NB4 (cell line): ENCODE results near the gene MAN2A2.

Source experiments
- DNase-seq: peaks from one replicate; pipeline ENCODE4 v3.0.0; 2010; ENCODE audit warnings: low read depth
- H3K4me3 ChIP-seq: one replicate; pipeline ENCODE4 v1.5.1; 2011; ENCODE audit warnings: mild to moderate bottlenecking, low read depth, low read length, moderate library complexity
- MYC ChIP-seq: IDR thresholded peaks from 2 replicates; pipeline ENCODE4 v1.6.1; 2011; ENCODE audit warnings: low read depth, low read length
- POLR2A ChIP-seq: IDR thresholded peaks from 2 replicates; pipeline ENCODE4 v1.6.1; 2011; ENCODE audit warnings: mild to moderate bottlenecking; ENCODE audit not compliant: insufficient read length; ENCODE audit errors: extremely low read depth
- TF ChIP-seq, protein P1 (sequence below): IDR thresholded peaks from one replicate; pipeline ENCODE4 v1.5.1; 2012; ENCODE audit warnings: low read depth, low read length
- TF ChIP-seq, protein P2 (sequence below): IDR thresholded peaks from 2 replicates; pipeline ENCODE4 v1.6.1; 2011; ENCODE audit warnings: low read depth, low read length

Gene MAN2A2

DNA sequence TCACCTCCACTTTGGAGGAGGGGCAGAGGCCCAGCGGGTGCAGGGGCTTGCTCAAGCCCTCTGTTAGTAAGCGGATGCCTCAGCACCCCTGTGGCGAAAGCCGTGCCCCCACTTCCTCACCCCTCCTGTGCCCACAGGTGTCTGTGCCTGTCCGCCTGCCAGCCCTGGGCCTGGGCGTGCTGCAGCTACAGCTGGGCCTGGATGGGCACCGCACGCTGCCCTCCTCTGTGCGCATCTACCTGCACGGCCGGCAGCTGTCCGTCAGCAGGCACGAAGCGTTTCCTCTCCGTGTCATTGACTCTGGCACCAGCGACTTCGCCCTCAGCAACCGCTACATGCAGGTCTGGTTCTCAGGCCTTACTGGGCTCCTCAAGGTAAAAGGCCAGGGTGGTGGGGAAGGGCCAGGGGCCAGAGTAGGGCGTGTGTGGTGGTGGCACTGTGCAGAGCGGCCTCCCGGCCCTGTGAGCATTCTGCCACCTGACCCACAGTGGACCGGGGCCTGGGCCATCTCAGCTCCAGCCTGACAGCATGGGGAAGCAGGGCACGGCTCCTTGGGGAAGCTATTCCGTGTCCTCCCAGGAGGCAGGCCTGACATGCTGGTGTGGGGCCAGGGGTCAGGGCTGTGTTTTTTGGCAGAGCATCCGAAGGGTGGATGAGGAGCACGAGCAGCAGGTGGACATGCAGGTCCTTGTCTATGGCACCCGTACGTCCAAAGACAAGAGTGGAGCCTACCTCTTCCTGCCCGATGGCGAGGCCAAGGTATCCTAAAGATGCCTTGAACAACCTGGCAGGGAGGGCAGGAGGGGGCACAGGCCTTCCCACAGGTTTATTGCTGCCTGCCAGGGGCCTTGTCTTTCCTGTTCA is 9.0 kb downstream of the MAN2A2 start:
- DNase-seq, result no peak
- TF ChIP-seq, protein P1, sequence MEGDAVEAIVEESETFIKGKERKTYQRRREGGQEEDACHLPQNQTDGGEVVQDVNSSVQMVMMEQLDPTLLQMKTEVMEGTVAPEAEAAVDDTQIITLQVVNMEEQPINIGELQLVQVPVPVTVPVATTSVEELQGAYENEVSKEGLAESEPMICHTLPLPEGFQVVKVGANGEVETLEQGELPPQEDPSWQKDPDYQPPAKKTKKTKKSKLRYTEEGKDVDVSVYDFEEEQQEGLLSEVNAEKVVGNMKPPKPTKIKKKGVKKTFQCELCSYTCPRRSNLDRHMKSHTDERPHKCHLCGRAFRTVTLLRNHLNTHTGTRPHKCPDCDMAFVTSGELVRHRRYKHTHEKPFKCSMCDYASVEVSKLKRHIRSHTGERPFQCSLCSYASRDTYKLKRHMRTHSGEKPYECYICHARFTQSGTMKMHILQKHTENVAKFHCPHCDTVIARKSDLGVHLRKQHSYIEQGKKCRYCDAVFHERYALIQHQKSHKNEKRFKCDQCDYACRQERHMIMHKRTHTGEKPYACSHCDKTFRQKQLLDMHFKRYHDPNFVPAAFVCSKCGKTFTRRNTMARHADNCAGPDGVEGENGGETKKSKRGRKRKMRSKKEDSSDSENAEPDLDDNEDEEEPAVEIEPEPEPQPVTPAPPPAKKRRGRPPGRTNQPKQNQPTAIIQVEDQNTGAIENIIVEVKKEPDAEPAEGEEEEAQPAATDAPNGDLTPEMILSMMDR, result no peak
- TF ChIP-seq, protein P2, sequence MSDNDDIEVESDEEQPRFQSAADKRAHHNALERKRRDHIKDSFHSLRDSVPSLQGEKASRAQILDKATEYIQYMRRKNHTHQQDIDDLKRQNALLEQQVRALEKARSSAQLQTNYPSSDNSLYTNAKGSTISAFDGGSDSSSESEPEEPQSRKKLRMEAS, result no peak
- TF ChIP-seq POLR2A (no peak), MYC (no peak)
- no peak overlapping the region for H3K4me3 ChIP-seq

DNA sequence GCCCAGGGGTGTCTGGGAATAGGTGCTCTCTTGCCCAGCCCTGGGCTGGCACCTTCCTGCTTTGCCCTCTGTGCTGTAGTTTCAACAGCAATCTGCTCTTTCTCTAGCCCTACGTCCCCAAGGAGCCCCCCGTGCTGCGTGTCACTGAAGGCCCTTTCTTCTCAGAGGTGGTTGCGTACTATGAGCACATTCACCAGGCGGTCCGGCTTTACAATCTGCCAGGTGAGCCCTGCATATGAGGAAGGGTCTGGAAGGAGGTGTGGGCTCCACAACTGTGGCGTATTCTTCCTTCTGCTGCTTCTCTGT is 9.6 kb downstream of the MAN2A2 start:
- TF ChIP-seq, protein P2, result no peak
- TF ChIP-seq, protein P1, result no peak
- no peak for TF ChIP-seq POLR2A
- no peak for TF ChIP-seq MYC
- H3K4me3 ChIP-seq, result no peak overlapping the region
- no peak for DNase-seq

DNA sequence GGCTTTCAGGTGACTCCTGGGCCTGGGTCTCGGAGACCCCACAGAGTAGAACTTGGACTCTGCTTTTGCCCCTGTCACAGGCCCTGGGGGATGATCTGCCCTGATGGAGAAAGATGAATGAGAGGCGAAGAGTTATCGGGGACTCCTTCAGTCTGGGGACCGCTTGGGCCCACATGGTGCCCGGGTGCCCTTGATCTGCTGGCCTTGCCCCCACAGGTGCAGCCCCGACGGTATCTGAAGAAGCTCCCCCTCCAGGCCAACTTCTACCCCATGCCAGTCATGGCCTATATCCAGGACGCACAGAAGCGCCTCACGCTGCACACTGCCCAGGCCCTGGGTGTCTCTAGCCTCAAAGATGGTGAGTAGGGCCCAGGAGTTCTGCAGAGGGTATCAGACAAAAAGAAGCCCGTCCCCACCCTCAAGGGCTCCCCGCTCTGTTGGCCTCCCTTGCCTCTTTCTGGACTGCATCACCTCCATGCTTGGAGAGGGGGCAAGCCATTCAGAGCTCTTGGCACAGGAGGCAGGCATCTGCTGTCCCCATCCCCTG is 10.4 kb downstream of the MAN2A2 start:
- no peak overlapping the region for H3K4me3 ChIP-seq
- TF ChIP-seq MYC, result no peak
- TF ChIP-seq, protein P2, result no peak
- no peak for DNase-seq

DNA sequence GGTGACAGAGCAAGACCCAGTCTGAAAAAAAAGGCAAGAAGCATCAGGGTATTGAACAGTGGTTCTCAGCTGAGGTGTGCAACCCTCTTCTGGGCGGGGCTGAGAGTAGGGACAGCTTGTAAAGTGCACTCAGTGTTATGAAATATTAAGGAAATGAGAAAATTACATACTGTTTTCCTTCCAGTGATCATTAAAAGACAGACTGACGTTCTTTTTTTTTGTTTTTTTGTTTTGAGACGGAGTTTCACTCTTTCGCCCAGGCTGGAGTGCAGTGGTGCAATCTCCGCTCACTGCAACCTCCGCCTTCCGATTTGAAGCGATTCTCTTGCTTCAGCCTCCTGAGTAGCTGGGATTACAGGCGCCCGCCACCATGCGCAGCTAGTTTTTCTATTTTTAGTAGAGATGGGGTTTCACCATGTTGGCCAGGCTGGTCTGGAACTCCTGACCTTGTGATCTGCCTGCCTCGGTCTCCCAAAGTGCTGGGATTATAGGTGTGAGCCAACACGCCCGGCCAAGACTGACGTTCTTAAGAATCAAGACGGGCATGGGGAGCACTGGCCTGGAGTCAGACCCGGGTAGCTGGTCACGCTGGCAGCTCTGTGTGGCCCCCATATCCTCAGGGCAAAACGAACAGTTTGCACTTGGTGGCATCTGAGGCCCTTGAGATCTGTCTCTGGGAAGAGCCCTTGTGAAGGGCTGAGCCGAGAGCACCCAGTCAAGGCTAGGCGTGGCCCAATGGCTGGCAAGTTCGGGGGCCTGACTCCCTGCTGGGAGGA is 11.4 kb downstream of the MAN2A2 start:
- TF ChIP-seq, protein P2, result no peak
- TF ChIP-seq, protein P1, result no peak
- no peak for TF ChIP-seq POLR2A
- TF ChIP-seq MYC, result no peak
- peak; percentile 76 for DNase-seq
- H3K4me3 ChIP-seq, result no peak overlapping the region

DNA sequence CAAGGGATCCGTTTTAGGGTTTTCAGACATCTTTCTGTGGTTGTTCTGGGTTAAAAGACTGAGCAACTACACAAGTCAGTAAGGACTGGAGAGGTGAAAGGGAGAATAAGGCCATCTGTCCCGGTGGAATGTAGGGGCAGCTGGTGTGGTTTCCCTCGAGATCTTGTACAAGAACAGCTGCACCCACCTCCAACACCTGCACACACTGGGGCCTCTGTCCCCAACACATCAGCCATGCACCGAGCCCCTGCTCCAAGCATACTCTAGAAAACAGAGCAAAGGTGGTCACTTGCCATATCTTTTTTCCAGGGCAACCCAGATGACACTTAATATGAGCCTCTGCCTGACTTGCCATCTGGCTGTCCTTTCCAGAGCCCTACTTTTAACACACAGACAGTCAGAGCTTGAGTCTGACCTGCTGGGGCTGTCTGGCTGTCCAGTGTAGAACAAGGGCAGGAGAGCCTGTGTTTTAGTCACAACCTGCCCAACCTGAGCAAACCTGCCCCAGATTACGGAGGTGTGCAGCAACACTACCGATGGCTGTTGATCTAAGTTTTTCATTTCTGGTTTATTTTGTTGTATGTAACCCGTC is 12.2 kb downstream of the MAN2A2 start:
- peak overlapping the region; percentile 21 for H3K4me3 ChIP-seq
- TF ChIP-seq MYC (no peak), POLR2A (no peak)
- TF ChIP-seq, protein P1, result no peak
- TF ChIP-seq, protein P2, result no peak
- DNase-seq, result peak; percentile 51
